HG02588 (cell line): Measurements from ENCODE around the gene GRB7.
"Not testable (repeated sequence)": the region's sequence is repeated elsewhere in the genome, so short reads cannot be mapped to it uniquely, and the experiment has no call there.

Experiments
- ATAC-seq: cut with Tn5 transposase; IDR thresholded peaks from one replicate; pipeline ENCODE4 v1.9.1; 2021; ENCODE audit warnings: mild to moderate bottlenecking, moderate library complexity; ENCODE audit not compliant: unreplicated experiment

The GRB7 gene

DNA sequence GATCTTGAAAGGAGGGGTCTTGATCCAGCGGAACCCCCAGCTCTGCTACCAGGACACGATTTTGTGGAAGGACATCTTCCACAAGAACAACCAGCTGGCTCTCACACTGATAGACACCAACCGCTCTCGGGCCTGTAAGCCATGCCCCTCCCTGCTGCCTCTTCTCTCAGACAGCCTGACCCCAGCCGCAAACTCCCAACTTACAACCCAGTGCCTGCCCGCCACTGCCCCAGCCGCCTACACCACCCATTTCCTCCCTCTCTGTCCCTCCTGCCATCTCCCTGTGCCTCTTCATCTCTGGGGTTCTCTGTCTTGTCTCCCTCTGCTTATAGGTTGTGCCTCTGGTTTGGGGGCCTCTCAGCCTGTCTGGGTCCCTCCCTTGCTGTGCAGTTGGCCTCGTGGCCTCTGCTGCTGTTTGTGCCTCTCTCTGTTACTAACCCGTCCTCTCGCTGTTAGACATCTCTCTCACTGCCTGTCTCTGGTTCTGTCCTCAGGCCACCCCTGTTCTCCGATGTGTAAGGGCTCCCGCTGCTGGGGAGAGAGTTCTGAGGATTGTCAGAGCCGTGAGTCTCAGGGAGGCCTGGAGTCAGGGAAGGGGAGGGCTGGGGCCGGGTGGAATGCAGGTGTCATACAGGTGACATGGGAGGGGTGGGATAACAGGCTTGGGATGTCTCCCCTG is 28.3 kb upstream of the GRB7 start:
- ATAC-seq = no peak

DNA sequence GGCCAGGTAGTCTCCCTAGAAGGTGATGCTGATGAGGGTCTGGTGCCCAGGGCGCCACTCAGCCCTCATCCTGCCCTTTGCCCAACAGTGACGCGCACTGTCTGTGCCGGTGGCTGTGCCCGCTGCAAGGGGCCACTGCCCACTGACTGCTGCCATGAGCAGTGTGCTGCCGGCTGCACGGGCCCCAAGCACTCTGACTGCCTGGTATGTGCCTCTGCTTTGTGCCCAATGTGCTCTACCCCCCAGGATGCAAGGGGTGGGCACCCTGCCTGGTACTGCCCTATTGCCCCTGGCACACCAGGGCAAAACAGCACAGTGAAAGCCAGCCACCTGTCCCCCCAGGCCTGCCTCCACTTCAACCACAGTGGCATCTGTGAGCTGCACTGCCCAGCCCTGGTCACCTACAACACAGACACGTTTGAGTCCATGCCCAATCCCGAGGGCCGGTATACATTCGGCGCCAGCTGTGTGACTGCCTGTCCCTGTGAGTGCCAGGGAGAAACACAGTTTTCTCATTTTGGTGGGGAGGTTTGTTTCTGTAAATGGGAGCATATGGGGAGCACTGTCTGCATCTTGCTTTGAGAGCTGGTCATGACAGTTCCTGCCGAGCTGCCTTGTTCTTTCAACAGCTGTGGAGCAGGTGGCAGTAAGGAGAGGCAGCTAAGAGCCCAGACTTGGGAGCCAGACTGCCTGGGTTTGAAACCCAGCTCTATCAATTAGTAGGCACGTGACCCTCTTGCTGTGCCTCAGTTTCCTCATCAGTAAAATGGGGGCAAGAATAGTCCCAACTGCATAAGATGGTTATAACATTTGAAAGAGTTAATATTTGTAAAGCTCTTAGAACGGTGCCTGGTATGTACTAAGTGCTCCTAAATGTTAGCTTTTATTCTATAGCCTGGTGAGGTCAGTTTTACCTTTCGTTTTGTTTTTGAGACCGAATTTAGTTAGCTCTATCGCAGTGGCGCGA is 27.5 kb upstream of the GRB7 start:
- no peak for ATAC-seq

DNA sequence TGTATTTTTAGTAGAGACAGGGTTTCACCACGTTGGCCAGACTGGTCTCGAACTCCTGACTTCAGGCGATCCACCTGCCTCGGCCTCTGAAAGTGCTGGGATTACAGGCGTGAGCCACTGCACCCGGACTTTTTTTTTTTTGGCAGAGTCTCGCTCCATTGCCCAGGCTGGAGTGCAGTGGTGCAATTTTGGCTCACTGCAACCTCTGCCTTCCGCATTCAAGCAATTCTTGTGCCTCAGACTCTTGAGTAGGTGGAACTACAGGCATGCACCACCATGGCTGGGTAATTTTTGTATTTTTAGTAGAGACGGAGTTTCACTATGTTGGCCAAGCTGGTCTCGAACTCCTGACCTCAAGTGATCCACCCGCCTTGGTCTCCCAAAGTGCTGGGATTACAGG is 26.7 kb upstream of the GRB7 start:
- ATAC-seq = not testable (repeated sequence)

DNA sequence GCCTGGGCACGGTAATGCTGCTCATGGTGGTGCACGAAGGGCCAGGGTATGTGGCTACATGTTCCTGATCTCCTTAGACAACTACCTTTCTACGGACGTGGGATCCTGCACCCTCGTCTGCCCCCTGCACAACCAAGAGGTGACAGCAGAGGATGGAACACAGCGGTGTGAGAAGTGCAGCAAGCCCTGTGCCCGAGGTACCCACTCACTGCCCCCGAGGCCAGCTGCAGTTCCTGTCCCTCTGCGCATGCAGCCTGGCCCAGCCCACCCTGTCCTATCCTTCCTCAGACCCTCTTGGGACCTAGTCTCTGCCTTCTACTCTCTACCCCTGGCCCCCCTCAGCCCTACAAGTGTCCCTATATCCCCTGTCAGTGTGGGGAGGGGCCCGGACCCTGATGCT is 25.9 kb upstream of the GRB7 start:
- no peak for ATAC-seq

DNA sequence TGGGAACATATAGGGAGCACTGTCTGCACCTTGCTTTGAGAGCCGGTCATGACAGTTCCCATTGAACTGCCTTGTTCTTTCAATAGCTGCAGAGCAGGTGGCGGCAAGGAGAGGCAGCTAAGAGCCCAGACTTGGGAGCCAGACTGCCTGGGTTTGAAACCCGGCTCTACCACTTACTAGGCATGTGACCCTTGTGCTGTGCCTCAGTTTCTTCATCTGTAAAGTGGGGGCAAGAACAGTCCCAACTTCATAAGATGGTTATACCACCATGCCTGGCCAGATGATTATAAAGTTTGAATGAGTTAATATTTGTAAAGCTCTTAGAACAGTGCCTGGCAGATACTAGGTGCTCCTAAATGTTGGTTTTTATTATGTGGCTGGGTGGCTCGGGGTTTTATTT is 23.5 kb upstream of the GRB7 start:
- ATAC-seq = no peak

DNA sequence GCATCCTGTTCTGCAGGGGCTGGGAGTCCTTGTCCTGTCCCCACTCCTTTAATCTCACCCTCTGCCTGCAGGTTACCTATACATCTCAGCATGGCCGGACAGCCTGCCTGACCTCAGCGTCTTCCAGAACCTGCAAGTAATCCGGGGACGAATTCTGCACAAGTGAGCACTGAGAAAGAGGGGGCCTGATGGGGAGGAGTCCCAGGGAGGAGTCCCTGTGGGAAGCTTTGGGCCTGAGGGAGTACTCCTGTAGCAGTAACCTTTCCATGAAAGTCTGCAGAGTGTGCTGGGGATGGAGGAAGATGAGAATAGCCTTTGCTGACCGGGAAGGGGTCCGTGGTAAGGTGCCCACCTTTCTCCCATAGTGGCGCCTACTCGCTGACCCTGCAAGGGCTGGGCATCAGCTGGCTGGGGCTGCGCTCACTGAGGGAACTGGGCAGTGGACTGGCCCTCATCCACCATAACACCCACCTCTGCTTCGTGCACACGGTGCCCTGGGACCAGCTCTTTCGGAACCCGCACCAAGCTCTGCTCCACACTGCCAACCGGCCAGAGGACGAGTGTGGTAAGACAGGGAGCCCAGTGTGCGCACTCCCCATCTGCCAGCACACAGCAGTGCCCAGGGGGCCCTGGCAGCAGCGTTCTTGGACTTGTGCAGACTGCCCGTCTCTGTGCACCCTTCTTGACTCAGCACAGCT is 22.2 kb upstream of the GRB7 start:
- ATAC-seq = no peak

DNA sequence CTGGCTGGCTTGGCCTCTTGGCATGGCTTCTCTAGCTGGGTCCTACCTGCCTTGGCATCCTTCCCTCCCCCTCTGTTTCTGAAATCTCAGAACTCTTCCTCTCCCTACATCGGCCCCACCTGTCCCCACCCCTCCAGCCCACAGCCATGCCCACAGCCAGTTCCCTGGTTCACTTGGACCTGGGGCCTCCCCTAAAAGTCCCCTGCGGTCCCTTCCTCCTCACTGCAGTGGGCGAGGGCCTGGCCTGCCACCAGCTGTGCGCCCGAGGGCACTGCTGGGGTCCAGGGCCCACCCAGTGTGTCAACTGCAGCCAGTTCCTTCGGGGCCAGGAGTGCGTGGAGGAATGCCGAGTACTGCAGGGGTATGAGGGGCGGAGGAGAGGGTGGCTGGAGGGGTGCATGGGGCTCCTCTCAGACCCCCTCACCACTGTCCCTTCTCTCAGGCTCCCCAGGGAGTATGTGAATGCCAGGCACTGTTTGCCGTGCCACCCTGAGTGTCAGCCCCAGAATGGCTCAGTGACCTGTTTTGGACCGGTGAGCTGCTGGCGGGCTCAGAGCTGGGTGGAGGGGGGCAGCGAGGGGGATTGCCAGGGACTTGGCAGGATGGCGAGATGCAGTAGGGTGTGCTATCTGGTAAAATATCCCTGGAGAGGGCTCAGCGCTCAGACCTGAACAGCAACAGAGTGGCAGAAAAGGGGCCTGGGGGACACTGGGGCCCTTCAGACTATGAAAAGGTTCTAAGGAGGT is 21.5 kb upstream of the GRB7 start:
- no peak for ATAC-seq

DNA sequence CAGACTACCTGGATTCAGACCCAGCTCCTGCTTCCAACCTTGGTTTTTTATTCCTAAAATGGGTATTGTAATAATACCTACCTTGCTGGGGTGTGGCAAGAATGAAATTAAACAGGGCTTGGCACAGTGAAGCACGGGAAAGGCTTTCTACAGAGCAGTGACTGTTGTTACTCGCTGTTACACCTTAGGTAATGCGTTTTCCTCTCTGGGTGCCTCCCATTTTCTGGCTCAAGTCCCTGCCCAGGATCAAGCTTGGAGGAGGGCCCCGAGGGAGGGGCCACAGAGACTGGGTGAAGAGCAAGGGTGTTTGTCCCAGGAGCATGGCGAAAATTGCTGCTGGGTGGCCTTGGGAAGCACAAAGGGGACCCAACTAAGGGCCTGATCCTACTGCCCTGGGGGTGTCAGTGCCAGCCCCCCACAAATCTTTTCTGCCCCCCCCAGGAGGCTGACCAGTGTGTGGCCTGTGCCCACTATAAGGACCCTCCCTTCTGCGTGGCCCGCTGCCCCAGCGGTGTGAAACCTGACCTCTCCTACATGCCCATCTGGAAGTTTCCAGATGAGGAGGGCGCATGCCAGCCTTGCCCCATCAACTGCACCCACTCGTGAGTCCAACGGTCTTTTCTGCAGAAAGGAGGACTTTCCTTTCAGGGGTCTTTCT is 20.7 kb upstream of the GRB7 start:
- no peak for ATAC-seq

DNA sequence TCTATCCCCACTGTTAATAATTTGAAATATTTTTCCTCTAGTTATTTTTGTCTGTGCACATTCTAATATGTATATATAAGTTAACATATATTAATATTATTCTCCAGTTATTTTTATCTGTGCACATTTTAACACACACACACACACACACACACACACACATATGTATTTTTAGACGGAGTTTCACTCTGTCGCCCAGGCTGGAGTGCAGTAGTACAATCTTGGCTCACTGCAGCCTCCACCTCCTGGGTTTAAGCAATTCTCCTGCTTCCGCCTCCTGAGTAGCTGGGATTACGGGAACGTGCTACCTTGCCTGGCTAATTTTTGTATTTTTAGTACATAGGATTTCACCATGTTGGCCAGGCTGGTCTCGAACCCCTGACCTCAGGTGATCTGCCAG is 20.1 kb upstream of the GRB7 start:
- no peak for ATAC-seq

DNA sequence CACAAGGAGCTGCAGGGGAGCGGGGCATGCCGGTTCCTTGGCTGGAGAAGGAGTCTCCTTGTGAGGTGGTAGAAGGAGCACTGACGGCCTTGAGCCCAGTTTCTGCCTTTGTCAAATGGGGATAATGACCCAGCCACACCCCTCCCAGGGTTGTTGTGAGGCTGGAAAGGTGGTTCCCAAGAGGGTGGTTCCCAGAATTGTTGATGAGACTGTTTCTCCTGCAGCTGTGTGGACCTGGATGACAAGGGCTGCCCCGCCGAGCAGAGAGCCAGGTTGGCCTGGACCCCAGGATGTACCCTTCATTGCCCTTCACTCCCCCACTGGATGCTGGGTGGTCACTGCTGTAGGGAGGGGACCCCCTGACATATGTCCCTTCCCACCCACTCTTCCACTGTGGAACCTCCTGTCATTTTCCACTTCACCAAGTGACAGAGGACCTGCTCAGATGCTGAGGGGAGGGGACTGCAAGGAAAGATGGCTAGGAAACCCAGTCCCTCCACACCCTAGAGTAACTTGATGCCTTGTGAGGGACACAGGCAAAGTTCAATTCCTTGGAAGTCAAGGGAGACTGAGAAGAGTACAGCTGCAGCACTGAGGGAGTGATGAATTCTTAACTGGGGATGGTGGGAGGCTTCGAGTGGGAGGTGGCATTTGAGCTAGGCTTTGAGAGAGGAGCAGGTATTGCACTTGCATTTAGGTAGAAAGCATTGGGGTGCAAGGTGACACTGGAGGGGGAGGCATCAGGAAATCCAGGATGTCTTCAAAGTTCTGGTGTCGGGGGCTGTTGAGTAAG is 18.0 kb upstream of the GRB7 start:
- ATAC-seq = no peak

DNA sequence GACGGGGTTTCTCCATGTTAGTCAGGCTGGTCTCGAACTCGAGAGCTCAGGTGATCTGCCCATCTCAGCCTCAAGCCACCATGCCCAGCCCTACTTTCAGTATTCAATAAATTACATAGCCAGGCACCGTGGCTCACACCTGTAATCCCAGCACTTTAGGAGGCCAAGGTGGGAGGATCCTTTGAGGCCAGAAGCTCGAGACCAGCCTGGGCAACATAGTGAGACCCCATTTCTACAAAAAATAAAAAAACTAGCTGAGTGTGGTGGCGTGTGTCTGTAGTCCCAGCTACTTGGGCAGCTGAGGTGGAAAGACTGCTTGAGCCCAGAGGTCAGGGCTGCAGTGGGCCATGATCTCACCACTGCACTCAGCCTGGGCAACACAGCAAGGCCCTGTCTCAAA is 15.6 kb upstream of the GRB7 start:
- ATAC-seq = no peak

DNA sequence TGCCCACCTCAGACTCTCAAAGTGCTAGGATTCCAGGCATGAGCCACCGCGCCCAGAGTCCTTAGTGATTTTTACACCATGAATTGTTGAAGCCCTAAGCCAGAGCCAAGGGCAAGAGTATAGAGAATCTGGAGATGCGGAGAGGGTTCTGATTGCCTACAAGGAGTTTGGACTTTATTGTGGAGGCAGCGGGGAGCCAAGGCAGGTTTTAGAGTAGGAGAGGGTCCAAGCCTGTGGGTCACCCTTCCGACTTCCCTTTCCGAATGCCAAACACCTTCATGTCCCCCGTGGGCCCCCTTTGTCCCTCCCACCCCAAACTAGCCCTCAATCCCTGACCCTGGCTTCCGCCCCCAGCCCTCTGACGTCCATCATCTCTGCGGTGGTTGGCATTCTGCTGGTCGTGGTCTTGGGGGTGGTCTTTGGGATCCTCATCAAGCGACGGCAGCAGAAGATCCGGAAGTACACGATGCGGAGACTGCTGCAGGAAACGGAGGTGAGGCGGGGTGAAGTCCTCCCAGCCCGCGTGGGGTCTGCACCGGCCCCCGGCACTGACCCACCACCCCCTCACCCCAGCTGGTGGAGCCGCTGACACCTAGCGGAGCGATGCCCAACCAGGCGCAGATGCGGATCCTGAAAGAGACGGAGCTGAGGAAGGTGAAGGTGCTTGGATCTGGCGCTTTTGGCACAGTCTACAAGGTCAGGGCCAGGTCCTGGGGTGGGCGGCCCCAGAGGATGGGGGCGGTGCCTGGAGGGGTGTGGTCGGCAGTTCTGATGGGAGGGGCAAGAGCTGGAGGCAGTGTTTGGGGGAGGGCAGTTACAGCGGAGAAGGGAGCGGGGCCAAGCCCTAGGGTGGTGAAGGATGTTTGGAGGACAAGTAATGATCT is 14.5 kb upstream of the GRB7 start:
- ATAC-seq = no peak

DNA sequence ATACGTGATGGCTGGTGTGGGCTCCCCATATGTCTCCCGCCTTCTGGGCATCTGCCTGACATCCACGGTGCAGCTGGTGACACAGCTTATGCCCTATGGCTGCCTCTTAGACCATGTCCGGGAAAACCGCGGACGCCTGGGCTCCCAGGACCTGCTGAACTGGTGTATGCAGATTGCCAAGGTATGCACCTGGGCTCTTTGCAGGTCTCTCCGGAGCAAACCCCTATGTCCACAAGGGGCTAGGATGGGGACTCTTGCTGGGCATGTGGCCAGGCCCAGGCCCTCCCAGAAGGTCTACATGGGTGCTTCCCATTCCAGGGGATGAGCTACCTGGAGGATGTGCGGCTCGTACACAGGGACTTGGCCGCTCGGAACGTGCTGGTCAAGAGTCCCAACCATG is 13.0 kb upstream of the GRB7 start:
- no peak for ATAC-seq

DNA sequence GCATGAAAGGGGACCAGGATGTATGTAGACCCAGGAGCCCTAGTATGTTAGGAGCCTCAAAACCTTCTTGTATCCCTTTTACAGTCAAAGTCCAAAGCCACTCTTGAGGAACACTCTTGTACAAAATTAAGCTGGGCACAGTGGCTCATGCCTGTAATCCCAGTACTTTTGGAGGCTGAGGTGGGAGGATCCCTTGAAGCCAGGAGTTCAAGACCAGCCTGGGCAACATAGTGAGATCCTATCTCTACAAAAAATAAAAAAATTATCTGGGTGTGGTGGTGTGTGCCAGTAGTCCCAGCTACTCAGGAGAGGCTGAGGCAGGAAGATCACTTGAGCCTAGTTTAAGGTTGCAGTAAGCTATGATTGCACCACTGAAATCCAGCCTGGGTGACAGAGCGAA is 11.8 kb upstream of the GRB7 start:
- not testable (repeated sequence) for ATAC-seq

DNA sequence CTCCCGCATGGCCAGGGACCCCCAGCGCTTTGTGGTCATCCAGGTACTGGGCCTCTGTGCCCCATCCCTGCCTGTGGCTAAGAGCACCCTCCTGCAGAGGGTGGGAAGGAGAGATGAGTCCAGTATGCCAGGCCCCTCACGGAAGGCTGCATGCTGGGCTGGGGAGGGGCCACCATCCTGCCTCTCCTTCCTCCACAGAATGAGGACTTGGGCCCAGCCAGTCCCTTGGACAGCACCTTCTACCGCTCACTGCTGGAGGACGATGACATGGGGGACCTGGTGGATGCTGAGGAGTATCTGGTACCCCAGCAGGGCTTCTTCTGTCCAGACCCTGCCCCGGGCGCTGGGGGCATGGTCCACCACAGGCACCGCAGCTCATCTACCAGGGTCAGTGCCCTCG is 11.1 kb upstream of the GRB7 start:
- no peak for ATAC-seq

DNA sequence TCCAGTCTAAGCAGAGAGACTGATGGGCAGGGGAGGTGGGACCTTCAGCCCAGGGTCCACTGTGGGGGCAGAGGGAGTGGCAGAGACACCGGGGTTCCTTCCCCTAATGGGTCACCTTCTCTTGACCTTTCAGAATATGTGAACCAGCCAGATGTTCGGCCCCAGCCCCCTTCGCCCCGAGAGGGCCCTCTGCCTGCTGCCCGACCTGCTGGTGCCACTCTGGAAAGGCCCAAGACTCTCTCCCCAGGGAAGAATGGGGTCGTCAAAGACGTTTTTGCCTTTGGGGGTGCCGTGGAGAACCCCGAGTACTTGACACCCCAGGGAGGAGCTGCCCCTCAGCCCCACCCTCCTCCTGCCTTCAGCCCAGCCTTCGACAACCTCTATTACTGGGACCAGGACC is 10.2 kb upstream of the GRB7 start:
- no peak for ATAC-seq

DNA sequence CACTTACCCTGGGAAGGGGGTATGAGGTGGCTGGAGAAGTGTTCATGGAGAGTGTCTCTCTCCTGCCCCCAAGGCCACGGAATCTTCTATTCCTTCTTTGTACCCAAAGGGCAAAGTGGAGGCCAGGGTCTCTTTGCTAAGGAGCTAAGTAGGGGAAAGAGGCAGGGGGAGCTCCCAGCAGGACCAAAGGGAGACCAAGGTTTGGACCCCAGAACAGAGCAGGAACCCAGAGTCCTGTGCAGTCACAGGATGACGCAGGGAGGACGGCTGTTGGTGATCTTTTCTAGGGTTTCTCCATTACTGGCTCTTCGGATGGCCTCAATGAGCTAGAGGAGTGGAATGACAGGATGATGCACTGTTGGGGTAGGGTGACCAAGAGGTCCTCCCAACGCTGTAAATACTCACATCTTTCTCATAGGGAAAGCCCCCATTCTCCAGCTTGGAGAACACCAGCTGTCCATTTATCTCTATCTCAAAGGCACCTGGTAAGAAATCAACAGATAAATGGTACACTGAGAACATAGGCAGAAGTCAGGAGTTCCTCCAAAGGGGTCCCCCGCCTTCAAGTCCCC is 8.4 kb upstream of the GRB7 start:
- no peak for ATAC-seq
